ENCODE measurements around the gene MGAT5.

The MGAT5 gene

GRCh38 chr2:134411828-134412638, 158.2 kb downstream of the MGAT5 start:
- no peak overlapping the region for H3K4me3 ChIP-seq (ENCODE audit: low read depth, low read length)

GRCh38 chr2:134412639-134412999, 158.7 kb downstream of the MGAT5 start:
- H3K4me3 ChIP-seq (ENCODE audit: low read depth, low read length) = no peak overlapping the region

GRCh38 chr2:134413430-134413829, 159.6 kb downstream of the MGAT5 start:
- no peak overlapping the region for H3K4me3 ChIP-seq (ENCODE audit: low read depth, low read length)

GRCh38 chr2:134413912-134414311, 160.0 kb downstream of the MGAT5 start:
- no peak overlapping the region for H3K4me3 ChIP-seq (ENCODE audit: low read depth, low read length)

GRCh38 chr2:134416018-134416417, 162.1 kb downstream of the MGAT5 start:
- no peak overlapping the region for H3K4me3 ChIP-seq (ENCODE audit: low read depth, low read length)

- no peak overlapping the region for H3K4me3 ChIP-seq (ENCODE audit: low read depth, low read length)
Observed at GRCh38 chr2:134416637-134417036, 162.8 kb downstream of the MGAT5 start.

GRCh38 chr2:134417968-134418582, 164.2 kb downstream of the MGAT5 start:
- no peak overlapping the region for H3K4me3 ChIP-seq (ENCODE audit: low read depth, low read length)

- no peak overlapping the region for H3K4me3 ChIP-seq (ENCODE audit: low read depth, low read length)
Observed at GRCh38 chr2:134420259-134420658, 166.4 kb downstream of the MGAT5 start.

GRCh38 chr2:134420920-134421319, 167.0 kb downstream of the MGAT5 start:
- no peak overlapping the region for H3K4me3 ChIP-seq (ENCODE audit: low read depth, low read length)

GRCh38 chr2:134421556-134422328, 167.9 kb downstream of the MGAT5 start:
- no peak overlapping the region for H3K4me3 ChIP-seq (ENCODE audit: low read depth, low read length)

GRCh38 chr2:134425724-134426496, 172.0 kb downstream of the MGAT5 start:
- H3K4me3 ChIP-seq (ENCODE audit: low read depth, low read length) = no peak overlapping the region

- no peak overlapping the region for H3K4me3 ChIP-seq (ENCODE audit: low read depth, low read length)
Observed at GRCh38 chr2:134426721-134427120, 172.8 kb downstream of the MGAT5 start.

GRCh38 chr2:134429886-134430285, 176.0 kb downstream of the MGAT5 start:
- H3K4me3 ChIP-seq (ENCODE audit: low read depth, low read length) = no peak overlapping the region

- H3K4me3 ChIP-seq (ENCODE audit: low read depth, low read length) = no peak overlapping the region
Observed at GRCh38 chr2:134431838-134432434, 178.1 kb downstream of the MGAT5 start.

- H3K4me3 ChIP-seq (ENCODE audit: low read depth, low read length) = no peak overlapping the region
Observed at GRCh38 chr2:134432435-134432883, 178.6 kb downstream of the MGAT5 start.

GRCh38 chr2:134433469-134433868, 179.6 kb downstream of the MGAT5 start:
- no peak overlapping the region for H3K4me3 ChIP-seq (ENCODE audit: low read depth, low read length)

GRCh38 chr2:134433979-134434378, 180.1 kb downstream of the MGAT5 start:
- no peak overlapping the region for H3K4me3 ChIP-seq (ENCODE audit: low read depth, low read length)

GRCh38 chr2:134435505-134435904, 181.6 kb downstream of the MGAT5 start:
- no peak overlapping the region for H3K4me3 ChIP-seq (ENCODE audit: low read depth, low read length)

- H3K4me3 ChIP-seq (ENCODE audit: low read depth, low read length) = no peak overlapping the region
Observed at GRCh38 chr2:134435936-134436335, 182.1 kb downstream of the MGAT5 start.

- no peak overlapping the region for H3K4me3 ChIP-seq (ENCODE audit: low read depth, low read length)
Observed at GRCh38 chr2:134436706-134437105, 182.8 kb downstream of the MGAT5 start.

GRCh38 chr2:134438371-134438770, 184.5 kb downstream of the MGAT5 start:
- H3K4me3 ChIP-seq (ENCODE audit: low read depth, low read length) = no peak overlapping the region
